Astrocyte (in vitro differentiated cells and primary cell): ENCODE data around the gene CDKAL1.

Experiments
- CTCF ChIP-seq: IDR thresholded peaks from 2 replicates; pipeline ENCODE4 v1.5.1; 2011; ENCODE audit warnings: low read depth, mild to moderate bottlenecking, inconsistent platforms, low read length, moderate library complexity; ENCODE audit not compliant: insufficient read depth
- EZH2 ChIP-seq: IDR thresholded peaks from 2 replicates; pipeline ENCODE4 v1.6.1; 2012; ENCODE audit warnings: mild to moderate bottlenecking, low read length, inconsistent platforms; ENCODE audit not compliant: insufficient read depth

- no peak for TF ChIP-seq CTCF
- no peak for TF ChIP-seq EZH2
These were observed 437 bp upstream of the CDKAL1 start for GRCh38 chr6:20533746-20534294.
